Measurements from ENCODE around the gene CIROP. TPM values are rescaled to one million over a fixed set of nuclear protein-coding genes. Genes with fewer than 3 reads are reported as not detected.

Gene CIROP
- total RNA-seq, 4 donors from 2014 or later = not detected

DNA sequence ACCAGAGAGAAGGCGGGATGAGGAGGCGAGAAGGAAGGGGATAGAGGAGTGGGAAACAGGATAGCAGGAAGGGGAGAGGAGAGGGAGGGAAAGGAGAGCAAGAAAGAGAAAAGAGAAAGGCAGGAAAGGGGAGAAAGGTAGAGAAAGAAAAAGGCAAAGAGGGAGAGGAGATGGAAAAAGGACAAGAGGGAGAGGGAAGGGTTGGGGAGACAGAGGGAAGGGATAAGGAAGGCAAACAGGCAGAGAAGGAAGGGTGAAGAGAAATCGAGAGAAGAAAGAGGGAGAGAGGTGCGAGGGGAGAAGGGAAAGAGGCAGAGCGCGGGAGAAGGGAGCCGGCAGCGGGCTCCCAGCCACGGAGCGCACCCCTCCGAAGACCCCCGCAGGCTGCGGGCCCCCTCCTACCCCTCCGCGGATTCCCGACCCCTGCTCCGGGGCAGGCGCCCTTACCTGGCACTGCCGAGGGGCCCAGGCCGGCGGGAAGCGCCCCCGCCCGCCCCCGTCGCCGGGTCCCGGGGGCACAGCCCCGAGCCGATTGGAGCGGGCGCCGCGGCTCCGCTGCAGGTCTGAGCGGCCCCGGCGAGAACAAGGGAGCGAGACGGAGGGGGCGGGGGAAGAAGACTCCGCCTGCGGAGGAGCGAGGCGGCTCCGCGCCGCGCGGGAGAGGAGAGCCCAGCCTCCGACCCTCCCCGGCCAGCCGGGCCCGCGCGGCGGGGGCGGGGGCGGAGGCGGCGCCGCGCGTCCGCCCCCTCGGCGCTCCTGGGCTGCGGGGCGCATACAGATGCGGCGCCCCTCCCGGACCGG lies 47.6 kb downstream of the CIROP start, which contains the start of gene CDH24:
TSS of gene CDH24 (minus strand) at position 565 of the 801 bp plus-strand sequence. CDS start 1,787 bp downstream, outside the sequence.
- no peak for TF ChIP-seq POLR2A (IDR thresholded peaks at IDR 0.05)
- TF ChIP-seq, protein P1, sequence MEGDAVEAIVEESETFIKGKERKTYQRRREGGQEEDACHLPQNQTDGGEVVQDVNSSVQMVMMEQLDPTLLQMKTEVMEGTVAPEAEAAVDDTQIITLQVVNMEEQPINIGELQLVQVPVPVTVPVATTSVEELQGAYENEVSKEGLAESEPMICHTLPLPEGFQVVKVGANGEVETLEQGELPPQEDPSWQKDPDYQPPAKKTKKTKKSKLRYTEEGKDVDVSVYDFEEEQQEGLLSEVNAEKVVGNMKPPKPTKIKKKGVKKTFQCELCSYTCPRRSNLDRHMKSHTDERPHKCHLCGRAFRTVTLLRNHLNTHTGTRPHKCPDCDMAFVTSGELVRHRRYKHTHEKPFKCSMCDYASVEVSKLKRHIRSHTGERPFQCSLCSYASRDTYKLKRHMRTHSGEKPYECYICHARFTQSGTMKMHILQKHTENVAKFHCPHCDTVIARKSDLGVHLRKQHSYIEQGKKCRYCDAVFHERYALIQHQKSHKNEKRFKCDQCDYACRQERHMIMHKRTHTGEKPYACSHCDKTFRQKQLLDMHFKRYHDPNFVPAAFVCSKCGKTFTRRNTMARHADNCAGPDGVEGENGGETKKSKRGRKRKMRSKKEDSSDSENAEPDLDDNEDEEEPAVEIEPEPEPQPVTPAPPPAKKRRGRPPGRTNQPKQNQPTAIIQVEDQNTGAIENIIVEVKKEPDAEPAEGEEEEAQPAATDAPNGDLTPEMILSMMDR (IDR thresholded peaks at IDR 0.05) = peak in 1 of 3 donors; percentile 38
- peak; percentile 47 to 93 for DNase-seq (ENCODE audit: low spot score in 2 of 2)
- H3K4me3 ChIP-seq (ENCODE audit: low read depth, poor library complexity, severe bottlenecking) = peak within 1 kb of the TSS; percentile 52
- WGBS, 2 donors = 4 to 7% methylated on average over 24 to 32 of the region's 73 CpGs
- intact Hi-C loops (cut with DNase I; ENCODE audit: low total_unique reads) = no loop called here

DNA sequence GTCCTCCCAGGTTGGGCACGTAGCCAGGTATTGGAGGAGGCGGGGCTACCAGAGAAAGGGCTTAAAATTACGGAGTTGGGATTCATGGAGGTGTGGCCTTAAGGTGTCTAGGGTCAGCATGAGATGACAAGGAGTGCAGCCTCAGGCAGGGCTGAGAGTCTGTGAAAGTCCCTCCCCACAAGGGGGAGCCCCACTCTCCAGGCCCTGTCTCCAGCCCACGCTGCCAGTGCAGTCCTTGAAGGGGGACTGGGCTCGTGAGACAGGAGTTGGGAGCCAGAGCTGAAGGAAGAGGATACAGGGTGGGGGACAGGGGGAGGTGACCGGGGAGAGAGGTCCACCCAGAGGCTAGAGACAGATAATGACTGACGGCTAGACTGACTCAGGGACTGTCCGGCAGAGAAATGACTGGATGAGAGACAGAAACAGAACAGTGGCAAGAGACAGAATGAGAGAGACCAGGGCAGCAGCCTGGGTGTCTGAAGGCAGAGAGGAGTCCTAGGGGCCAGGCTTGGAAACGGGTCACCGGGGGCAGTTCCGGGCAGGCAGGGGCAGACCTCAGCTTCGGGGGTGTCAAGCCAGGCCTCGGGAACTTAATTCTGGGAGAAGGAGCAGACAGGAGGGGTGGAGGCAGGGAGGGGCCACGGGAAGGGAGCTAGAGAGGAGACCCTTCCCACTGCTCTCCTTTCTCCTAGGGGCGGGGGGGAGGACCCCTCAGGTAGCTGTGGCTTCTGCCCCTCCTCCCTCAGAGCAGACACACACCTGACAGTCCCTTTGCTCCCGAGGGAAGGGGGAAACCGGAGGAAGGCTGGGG lies 48.4 kb downstream of the CIROP start:
- no peak for TF ChIP-seq POLR2A (IDR thresholded peaks at IDR 0.05)
- TF ChIP-seq, protein P1 (IDR thresholded peaks at IDR 0.05) = peak in 1 of 3 donors; percentile 65
- peak in 1 of 2 donors; percentile 90 for DNase-seq (ENCODE audit: low spot score in 2 of 2)
- intact Hi-C loops (cut with DNase I; ENCODE audit: low total_unique reads) = no loop called here
- WGBS, 2 donors = 7 to 9% methylated on average over 17 of the region's 17 CpGs
- H3K4me3 ChIP-seq (ENCODE audit: low read depth, poor library complexity, severe bottlenecking) = no peak overlapping the region

DNA sequence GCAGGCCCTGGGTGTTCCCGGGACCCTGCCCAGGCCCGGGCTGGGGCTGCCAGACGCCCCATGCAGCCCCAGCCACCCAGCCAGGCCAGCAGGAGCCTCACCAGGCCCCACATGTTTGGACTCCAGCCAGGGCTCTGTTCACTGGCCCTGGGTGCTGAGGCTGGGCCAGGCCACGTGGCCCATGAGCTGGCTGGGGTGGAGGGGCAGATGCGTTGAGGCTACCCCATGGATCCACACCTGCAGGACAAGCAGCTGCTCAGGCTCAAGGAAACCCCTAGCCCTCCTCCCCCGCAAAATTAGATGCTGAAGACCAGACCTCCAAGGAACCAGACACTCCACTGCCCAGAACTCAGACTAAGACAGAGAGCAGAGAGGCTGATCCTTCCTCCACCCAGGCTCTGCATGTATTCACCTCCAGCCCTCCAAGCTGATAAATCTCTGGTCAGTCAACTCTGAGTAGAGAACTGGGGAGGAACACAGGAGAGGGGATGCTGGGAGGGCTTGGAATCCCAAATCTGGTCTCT lies 49.1 kb downstream of the CIROP start:
- H3K4me3 ChIP-seq (ENCODE audit: low read depth, poor library complexity, severe bottlenecking) = no peak overlapping the region
- WGBS, 2 donors = 83 to 88% methylated on average over 3 to 5 of the region's 6 CpGs
- peak in 1 of 2 donors; percentile 77 for DNase-seq (ENCODE audit: low spot score in 2 of 2)
- intact Hi-C loops (cut with DNase I; ENCODE audit: low total_unique reads) = no loop called here
- TF ChIP-seq POLR2A (IDR thresholded peaks at IDR 0.05) = no peak
- TF ChIP-seq, protein P1 (IDR thresholded peaks at IDR 0.05) = no peak

DNA sequence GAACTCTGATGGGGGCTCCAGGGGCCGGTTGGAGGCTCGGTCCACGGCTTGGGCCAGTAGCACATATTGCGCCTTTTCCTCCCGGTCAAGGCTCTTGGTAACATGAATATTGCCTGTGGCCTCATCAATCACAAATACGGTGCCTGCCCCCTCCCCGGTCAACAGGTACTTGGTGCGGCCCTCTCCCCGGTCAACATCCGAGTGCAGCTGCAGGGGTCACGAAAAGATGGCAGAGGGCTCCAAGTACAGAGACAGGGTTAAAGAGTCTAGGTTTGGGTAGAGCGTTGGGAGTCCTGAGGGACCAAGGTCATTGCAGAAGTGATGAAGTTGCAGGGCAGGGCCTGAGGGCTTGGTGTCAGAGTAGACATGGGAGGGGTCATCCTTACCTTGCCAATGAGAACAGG lies 49.6 kb downstream of the CIROP start:
- DNase-seq (ENCODE audit: low spot score in 2 of 2) = peak in 1 of 2 donors; percentile 81
- no peak overlapping the region for H3K4me3 ChIP-seq (ENCODE audit: low read depth, poor library complexity, severe bottlenecking)
- 94 to 97% methylated on average over 12 of the region's 12 CpGs for WGBS, 2 donors
- intact Hi-C loops (cut with DNase I; ENCODE audit: low total_unique reads) = no loop called here
- no peak for TF ChIP-seq POLR2A (IDR thresholded peaks at IDR 0.05)
- TF ChIP-seq, protein P1 (IDR thresholded peaks at IDR 0.05) = no peak

DNA sequence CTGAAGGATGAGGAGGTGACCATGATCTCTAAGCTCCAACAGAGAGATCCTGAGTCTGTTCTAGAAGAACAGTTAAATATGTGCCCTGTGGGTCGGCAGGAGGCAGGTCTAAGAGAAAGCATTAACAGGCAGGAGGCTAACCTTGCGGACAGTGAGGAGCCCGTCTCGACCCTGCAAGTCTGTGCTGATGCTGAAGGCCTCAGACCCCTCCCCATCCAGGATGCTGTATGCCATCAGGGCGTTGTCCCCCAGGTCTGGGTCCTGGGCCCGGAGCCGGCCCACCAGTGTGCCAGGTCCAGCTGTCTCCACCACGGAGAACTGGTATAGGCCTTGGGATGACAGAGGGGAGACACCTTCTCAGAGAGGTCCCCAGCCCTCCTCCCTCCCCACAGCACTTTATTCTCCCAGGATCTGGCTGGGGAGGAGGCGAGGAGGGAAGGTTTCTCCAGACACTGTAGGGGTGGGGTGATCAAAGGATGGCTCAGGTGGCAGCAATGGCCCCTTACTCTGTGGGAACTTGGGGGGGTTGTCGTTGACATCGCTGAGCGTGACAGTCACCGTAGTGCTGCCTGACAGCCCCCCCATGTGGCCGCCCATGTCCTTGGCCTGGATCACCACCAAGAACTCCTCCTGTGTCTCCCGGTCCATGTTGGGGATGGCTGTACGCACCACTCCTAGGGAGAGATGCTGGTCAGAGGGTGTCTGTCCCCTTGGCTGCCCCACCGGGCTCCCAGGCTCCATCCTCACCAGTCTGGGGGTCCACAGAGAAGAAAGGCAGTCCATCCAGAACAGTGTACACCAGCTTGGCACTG lies 50.6 kb downstream of the CIROP start:
- H3K4me3 ChIP-seq (ENCODE audit: low read depth, poor library complexity, severe bottlenecking) = no peak overlapping the region
- DNase-seq (ENCODE audit: low spot score in 2 of 2) = peak in 1 of 2 donors; percentile 82
- 80 to 88% methylated on average over 17 of the region's 17 CpGs for WGBS, 2 donors
- intact Hi-C loops (cut with DNase I; ENCODE audit: low total_unique reads) = no loop called here
- TF ChIP-seq, protein P1 (IDR thresholded peaks at IDR 0.05) = peak in 1 of 3 donors; percentile 6
- no peak for TF ChIP-seq POLR2A (IDR thresholded peaks at IDR 0.05)

All from lower leg skin (tissue), 4 donors.